PFSK-1 (cell line): ENCODE data around the gene FAM78B.

Source experiments
- POLR2AphosphoS5 ChIP-seq: IDR thresholded peaks from 2 replicates; pipeline ENCODE4 v1.6.1; 2012; ENCODE audit warnings: low read depth, mild to moderate bottlenecking, control low read depth, low read length, moderate library complexity
- TF ChIP-seq, protein P1 (sequence below), 2 experiments: IDR thresholded peaks; 2 replicates each; pipeline versions ENCODE4 v1.6.1 to v1.8.0; 2011 to 2012; ENCODE audit warnings: low read depth in 2 of 2, low read length in 2 of 2, control low read depth in 1 of 2, inconsistent platforms in 1 of 2, mild to moderate bottlenecking in 1 of 2, moderate library complexity in 1 of 2; ENCODE audit not compliant: insufficient read depth in 1 of 2

GRCh38 chr1:166087734-166088571 is 78.8 kb downstream of the FAM78B start:
- TF ChIP-seq, protein P1, sequence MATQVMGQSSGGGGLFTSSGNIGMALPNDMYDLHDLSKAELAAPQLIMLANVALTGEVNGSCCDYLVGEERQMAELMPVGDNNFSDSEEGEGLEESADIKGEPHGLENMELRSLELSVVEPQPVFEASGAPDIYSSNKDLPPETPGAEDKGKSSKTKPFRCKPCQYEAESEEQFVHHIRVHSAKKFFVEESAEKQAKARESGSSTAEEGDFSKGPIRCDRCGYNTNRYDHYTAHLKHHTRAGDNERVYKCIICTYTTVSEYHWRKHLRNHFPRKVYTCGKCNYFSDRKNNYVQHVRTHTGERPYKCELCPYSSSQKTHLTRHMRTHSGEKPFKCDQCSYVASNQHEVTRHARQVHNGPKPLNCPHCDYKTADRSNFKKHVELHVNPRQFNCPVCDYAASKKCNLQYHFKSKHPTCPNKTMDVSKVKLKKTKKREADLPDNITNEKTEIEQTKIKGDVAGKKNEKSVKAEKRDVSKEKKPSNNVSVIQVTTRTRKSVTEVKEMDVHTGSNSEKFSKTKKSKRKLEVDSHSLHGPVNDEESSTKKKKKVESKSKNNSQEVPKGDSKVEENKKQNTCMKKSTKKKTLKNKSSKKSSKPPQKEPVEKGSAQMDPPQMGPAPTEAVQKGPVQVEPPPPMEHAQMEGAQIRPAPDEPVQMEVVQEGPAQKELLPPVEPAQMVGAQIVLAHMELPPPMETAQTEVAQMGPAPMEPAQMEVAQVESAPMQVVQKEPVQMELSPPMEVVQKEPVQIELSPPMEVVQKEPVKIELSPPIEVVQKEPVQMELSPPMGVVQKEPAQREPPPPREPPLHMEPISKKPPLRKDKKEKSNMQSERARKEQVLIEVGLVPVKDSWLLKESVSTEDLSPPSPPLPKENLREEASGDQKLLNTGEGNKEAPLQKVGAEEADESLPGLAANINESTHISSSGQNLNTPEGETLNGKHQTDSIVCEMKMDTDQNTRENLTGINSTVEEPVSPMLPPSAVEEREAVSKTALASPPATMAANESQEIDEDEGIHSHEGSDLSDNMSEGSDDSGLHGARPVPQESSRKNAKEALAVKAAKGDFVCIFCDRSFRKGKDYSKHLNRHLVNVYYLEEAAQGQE (IDR thresholded peaks at IDR 0.05; ENCODE audit: insufficient read depth in 1 of 2, low read depth in 2 of 2, low read length in 2 of 2): no peak
- TF ChIP-seq POLR2AphosphoS5: no peak
